HFF-Myc (cell line): ENCODE measurements around the gene LRP4.

Experiments used
- DNase-seq: peaks from one replicate; pipeline ENCODE4 v3.0.0-alpha.2; 2011; ENCODE audit warnings: low read depth; ENCODE audit errors: extremely low read depth
- H3K4me3 ChIP-seq: replicated peaks from 2 replicates; pipeline ENCODE4 v1.5.1; 2011; ENCODE audit warnings: low read depth, mild to moderate bottlenecking, control low read depth, low read length
- TF ChIP-seq, protein P1 (sequence below): IDR thresholded peaks from 2 replicates; pipeline ENCODE4 v1.5.1; 2012; ENCODE audit warnings: mild to moderate bottlenecking, low read depth, low read length, control low read depth; ENCODE audit errors: missing control alignments

LRP4 gene

DNA sequence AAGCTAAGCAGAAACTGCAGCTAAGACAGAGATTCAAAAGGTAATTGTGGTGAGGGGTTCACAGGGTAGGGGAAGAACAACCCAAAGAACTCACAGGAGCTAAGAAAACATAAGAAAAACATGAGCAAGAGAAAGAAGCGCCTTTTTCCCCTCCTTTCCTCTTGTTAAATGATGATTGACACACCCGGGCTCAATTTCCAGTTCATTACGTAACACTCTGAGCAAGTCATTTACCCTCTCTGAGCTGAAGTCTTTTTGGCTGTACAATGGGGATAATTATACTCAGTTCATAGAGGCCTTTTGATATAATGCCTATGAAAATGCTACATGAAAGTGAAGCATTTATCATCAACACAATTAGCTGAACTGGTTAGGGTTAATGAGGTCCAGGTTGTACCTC lies 17.2 kb downstream of the LRP4 start:
- no peak overlapping the region for H3K4me3 ChIP-seq
- no peak for DNase-seq
- TF ChIP-seq, protein P1, sequence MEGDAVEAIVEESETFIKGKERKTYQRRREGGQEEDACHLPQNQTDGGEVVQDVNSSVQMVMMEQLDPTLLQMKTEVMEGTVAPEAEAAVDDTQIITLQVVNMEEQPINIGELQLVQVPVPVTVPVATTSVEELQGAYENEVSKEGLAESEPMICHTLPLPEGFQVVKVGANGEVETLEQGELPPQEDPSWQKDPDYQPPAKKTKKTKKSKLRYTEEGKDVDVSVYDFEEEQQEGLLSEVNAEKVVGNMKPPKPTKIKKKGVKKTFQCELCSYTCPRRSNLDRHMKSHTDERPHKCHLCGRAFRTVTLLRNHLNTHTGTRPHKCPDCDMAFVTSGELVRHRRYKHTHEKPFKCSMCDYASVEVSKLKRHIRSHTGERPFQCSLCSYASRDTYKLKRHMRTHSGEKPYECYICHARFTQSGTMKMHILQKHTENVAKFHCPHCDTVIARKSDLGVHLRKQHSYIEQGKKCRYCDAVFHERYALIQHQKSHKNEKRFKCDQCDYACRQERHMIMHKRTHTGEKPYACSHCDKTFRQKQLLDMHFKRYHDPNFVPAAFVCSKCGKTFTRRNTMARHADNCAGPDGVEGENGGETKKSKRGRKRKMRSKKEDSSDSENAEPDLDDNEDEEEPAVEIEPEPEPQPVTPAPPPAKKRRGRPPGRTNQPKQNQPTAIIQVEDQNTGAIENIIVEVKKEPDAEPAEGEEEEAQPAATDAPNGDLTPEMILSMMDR, result no peak

DNA sequence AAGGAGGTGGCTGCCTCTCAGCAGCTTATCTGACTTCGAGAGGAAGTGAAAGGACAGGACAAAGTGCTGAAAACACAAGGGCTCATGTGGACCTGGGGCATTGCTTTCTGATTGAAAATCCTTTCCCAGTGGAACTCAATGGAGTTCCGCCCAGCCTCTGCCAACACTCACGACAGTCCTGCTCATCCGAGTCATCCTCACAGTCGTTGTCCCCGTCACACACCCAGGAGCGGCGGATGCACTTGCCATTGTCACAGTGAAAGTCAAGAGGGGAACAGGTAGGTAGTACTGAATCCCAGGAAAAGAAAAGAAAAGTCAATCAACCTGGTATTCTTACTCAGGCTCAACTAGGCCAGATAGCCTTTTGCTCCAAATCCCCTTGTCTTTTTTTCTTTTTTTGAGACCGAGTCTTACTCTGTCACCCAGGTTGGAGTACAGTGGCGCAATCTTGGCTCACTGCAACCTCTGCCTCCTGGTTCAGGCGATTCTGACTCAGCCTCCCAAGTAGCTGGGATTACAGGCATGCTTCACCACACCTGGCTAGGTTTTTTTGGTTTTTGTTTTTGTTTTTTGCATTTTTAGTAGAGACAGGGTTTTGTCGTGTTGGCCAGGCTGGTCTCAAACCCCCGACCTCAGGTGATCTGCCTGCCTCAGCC lies 18.1 kb downstream of the LRP4 start:
- TF ChIP-seq, protein P1, result no peak
- no peak overlapping the region for H3K4me3 ChIP-seq
- DNase-seq, result no peak

DNA sequence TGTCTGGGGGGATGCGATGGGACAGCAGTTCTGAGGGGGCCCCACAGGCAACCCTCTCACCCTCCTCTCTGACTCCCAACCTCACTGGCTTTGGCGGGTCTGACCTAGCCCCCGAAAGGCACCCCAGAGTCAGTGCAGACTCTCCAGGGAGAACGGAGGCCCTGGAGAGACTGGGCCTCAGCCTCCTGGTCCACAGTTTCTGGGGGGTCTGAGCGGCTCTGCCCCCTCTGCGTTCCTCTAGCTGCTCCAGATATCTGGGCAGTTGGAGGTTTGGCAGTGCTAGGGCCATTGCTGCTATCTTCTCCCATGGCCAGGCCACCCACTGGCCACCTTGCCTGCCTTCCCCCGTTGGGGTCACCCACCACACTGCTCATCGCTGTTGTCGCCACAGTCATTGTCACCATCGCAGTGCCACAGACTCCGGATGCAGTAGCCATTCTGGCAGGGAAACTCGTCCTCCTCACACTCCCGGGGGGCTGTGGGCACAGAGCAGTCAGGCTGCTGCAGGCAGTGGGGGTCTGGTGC lies 18.8 kb downstream of the LRP4 start:
- H3K4me3 ChIP-seq, result no peak overlapping the region
- DNase-seq, result no peak
- TF ChIP-seq, protein P1, result no peak

DNA sequence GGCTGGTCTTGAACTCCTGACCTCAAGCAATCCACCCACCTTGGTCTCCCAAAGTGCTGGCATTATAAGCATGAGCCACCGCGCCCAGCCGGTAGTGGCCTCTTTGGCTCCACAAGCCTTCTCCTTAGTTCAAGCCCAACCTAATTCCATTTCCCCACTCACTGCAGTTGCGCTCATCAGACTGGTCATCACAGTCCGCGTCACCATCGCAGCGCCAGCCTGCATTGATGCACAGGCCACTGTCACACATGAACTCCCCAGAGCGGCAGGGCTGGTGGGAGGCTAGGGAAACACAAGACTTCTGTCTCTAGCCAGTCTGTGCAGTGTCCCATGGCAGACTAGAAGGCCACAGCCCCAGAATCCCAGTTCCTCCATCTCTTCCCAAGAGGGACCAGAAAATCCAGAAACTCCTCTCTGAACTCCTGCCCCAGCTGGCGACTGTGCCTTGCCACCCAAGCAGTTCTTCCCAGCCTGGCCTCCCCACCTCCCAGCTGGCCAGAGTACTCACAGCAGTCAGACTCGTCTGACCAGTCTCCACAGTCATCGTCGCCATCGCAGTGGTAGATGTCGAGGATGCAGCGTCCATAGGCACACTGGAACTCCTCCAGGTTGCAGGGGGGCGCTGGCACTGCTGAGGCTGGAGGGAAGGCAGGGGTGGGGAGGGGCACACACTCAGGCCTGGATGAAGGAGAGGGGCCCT lies 19.8 kb downstream of the LRP4 start:
- TF ChIP-seq, protein P1, result no peak
- no peak for DNase-seq
- no peak overlapping the region for H3K4me3 ChIP-seq

DNA sequence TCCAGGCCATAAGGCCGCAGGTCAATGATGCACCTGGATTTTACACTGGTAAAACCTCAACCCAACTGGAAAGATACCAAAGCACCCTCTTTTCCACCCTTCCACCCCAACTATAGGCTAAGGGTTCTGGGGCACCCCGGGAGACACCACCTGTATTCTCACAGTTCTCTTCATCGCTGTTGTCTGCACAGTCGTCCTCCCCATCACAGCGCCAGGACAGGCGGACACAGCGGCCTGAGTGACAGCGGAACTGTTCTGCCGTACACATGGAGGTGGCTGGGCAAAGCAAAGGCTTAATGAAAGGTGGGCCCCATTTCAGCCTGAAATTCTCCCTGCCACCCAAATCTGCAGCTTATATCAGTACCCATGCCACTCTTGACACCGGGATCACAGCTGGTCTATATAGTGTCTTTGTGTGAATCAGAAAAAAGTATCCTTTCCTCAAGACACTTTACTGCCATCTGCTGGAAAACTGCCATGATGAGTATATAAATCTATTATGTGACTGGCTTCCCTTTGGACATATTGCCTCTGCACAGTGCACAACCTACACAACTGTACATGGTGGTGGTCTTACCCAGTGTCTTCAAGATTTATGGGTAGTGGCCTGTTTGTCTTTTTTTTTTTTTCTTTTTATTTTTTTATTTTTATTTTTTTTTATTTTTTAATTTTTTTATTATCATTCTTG lies 21.5 kb downstream of the LRP4 start:
- TF ChIP-seq, protein P1, result peak; percentile 25
- no peak overlapping the region for H3K4me3 ChIP-seq
- no peak for DNase-seq

DNA sequence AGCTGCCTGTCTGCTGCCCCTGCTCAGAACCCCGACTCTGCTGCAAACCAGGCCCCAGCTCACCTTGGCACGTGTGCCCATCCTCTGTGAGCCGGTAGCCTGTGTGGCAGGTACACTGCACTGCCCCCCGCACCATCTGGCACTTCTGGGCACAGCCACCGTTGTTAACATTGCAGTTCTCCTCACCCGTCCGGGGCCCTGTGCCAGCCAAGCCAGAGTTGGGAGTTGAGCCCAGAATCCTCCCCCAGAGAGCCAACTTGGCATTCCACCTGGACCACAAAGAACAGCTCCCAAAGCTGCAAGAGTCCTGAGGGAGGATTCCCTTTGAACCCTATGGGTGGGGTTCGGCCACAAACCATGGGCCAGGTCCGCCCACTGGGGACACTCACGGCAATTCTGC lies 22.5 kb downstream of the LRP4 start:
- no peak overlapping the region for H3K4me3 ChIP-seq
- TF ChIP-seq, protein P1, result no peak
- DNase-seq, result no peak
